Ectodermal cell (in vitro differentiated cells): Measurements from ENCODE around the gene RNASE8.
"Not testable (repeated sequence)": the region's sequence is repeated elsewhere in the genome, so short reads cannot be mapped to it uniquely, and the experiment has no call there.

ENCODE experiments used
- H3K27ac ChIP-seq: 2 replicates; pipeline ENCODE4 v1.7.0; 2013; ENCODE audit warnings: mild to moderate bottlenecking, low read depth, low read length; ENCODE audit not compliant: insufficient read depth, poor library complexity, severe bottlenecking
- H3K27me3 ChIP-seq: 2 replicates; pipeline ENCODE4 v1.7.0; 2013; ENCODE audit warnings: mild to moderate bottlenecking, low read length; ENCODE audit not compliant: insufficient read depth, control insufficient read depth, poor library complexity, severe bottlenecking
- H3K36me3 ChIP-seq: one replicate; pipeline ENCODE4 v1.7.0; 2013; ENCODE audit warnings: low read length; ENCODE audit not compliant: control insufficient read depth, insufficient read depth
- H3K4me1 ChIP-seq: one replicate; pipeline ENCODE4 v1.7.0; 2013; ENCODE audit warnings: low read length; ENCODE audit not compliant: control insufficient read depth, insufficient read depth
- H3K4me3 ChIP-seq: 2 replicates; pipeline ENCODE4 v1.7.0; 2013; ENCODE audit warnings: low read depth, low read length, control low read depth; ENCODE audit not compliant: insufficient read depth
- H3K9me3 ChIP-seq: 2 replicates; pipeline ENCODE4 v1.7.0; 2013; ENCODE audit warnings: mild to moderate bottlenecking, low read length, moderate library complexity; ENCODE audit not compliant: control insufficient read depth
- WGBS, 2 experiments: methylation state at CpG; one replicate each; pipeline ENCODE4 v1.1.7; 2013; ENCODE audit warnings: missing lambda C conversion rate in 2 of 2; 5-methylcytosine and 5-hydroxymethylcytosine counted together

The RNASE8 gene

GRCh38 chr14:21040370-21040925, 17.2 kb upstream of the RNASE8 start:
- Histone ChIP-seq H3K9me3 (no peaks in the 10 kb centered on the region), H3K27ac (no peak overlapping the region)
- 80 to 81% methylated on average over 8 of the region's 8 CpGs for WGBS, 2 experiments

GRCh38 chr14:21040941-21041340, 16.7 kb upstream of the RNASE8 start:
- H3K36me3 ChIP-seq, H3K27me3 ChIP-seq: not testable (repeated sequence)

More at GRCh38 chr14:21040370-21040925, 17.2 kb upstream of the RNASE8 start:
- H3K4me3 ChIP-seq = no peak overlapping the region
- peaks cover 6% of the 10 kb centered on the region for H3K4me1 ChIP-seq
- H3K36me3 ChIP-seq = no peaks in the 10 kb centered on the region
- peaks cover 5% of the 10 kb centered on the region for H3K27me3 ChIP-seq

GRCh38 chr14:21041676-21042433, 15.8 kb upstream of the RNASE8 start, which contains the start of gene RNASE7:
Gene RNASE7 (plus strand): TSS chr14:21042362. CDS start chr14:21042993, 631 bp downstream.
- Histone ChIP-seq H3K4me3 (no peak within 1 kb of the TSS), H3K27ac (no peak within 1 kb of the TSS), H3K9me3 (no peaks in the 10 kb centered on the region), H3K4me1 (peaks cover 6% of the 10 kb centered on the region), H3K36me3 (no peaks in the 10 kb centered on the region), H3K27me3 (peaks cover 5% of the 10 kb centered on the region)
- 91 to 92% methylated on average over 11 of the region's 11 CpGs for WGBS, 2 experiments

More at GRCh38 chr14:21040941-21041340, 16.7 kb upstream of the RNASE8 start:
- H3K9me3 ChIP-seq, H3K4me3 ChIP-seq, H3K4me1 ChIP-seq, H3K27ac ChIP-seq: not testable (repeated sequence)
- 85 to 88% methylated on average over 3 of the region's 3 CpGs for WGBS, 2 experiments

GRCh38 chr14:21042918-21043317, 14.7 kb upstream of the RNASE8 start:
- no peaks in the 10 kb centered on the region for H3K9me3 ChIP-seq
- H3K27me3 ChIP-seq = peaks cover 5% of the 10 kb centered on the region
- no peak overlapping the region for H3K4me3 ChIP-seq
- peaks cover 6% of the 10 kb centered on the region for H3K4me1 ChIP-seq
- no peak overlapping the region for H3K27ac ChIP-seq
- WGBS, 2 experiments = 84 to 87% methylated on average over 8 of the region's 8 CpGs
- no peaks in the 10 kb centered on the region for H3K36me3 ChIP-seq

- Histone ChIP-seq H3K4me1 (peaks cover 6% of the 10 kb centered on the region), H3K27me3 (peaks cover 5% of the 10 kb centered on the region), H3K4me3 (no peak overlapping the region), H3K9me3 (no peaks in the 10 kb centered on the region), H3K36me3 (no peaks in the 10 kb centered on the region), H3K27ac (no peak overlapping the region)
- 84 to 87% methylated on average over 1 of the region's 2 CpGs for WGBS, 2 experiments
Measured at GRCh38 chr14:21043387-21043973, 14.1 kb upstream of the RNASE8 start.

GRCh38 chr14:21043974-21044618, 13.5 kb upstream of the RNASE8 start:
- no peak overlapping the region for H3K27ac ChIP-seq
- H3K9me3 ChIP-seq = no peaks in the 10 kb centered on the region
- H3K36me3 ChIP-seq = no peaks in the 10 kb centered on the region
- H3K4me1 ChIP-seq = peaks cover 6% of the 10 kb centered on the region
- H3K4me3 ChIP-seq = no peak overlapping the region
- peaks cover 5% of the 10 kb centered on the region for H3K27me3 ChIP-seq
- 84 to 86% methylated on average over 6 of the region's 6 CpGs for WGBS, 2 experiments

- Histone ChIP-seq H3K27me3 (peaks cover 5% of the 10 kb centered on the region), H3K27ac (no peak overlapping the region), H3K9me3 (no peaks in the 10 kb centered on the region), H3K4me3 (no peak overlapping the region), H3K4me1 (no peaks in the 10 kb centered on the region), H3K36me3 (no peaks in the 10 kb centered on the region)
- WGBS, 2 experiments = 90 to 92% methylated on average over 2 of the region's 2 CpGs
Measured at GRCh38 chr14:21047378-21047781, 10.2 kb upstream of the RNASE8 start.

GRCh38 chr14:21048638-21049037, 9.0 kb upstream of the RNASE8 start:
- H3K36me3 ChIP-seq = no peaks in the 10 kb centered on the region
- H3K27ac ChIP-seq = no peak overlapping the region
- peaks cover 5% of the 10 kb centered on the region for H3K27me3 ChIP-seq
- H3K9me3 ChIP-seq = no peaks in the 10 kb centered on the region
- H3K4me3 ChIP-seq = no peak overlapping the region
- WGBS, 2 experiments = 87 to 89% methylated on average over 2 of the region's 2 CpGs
- no peaks in the 10 kb centered on the region for H3K4me1 ChIP-seq

- H3K36me3 ChIP-seq = no peaks in the 10 kb centered on the region
- no peak overlapping the region for H3K4me3 ChIP-seq
- no peaks in the 10 kb centered on the region for H3K4me1 ChIP-seq
- no peaks in the 10 kb centered on the region for H3K9me3 ChIP-seq
- H3K27ac ChIP-seq = no peak overlapping the region
- 86 to 92% methylated on average over 3 of the region's 3 CpGs for WGBS, 2 experiments
- H3K27me3 ChIP-seq = peaks cover 5% of the 10 kb centered on the region
Measured at GRCh38 chr14:21049271-21049673, 8.3 kb upstream of the RNASE8 start.

GRCh38 chr14:21050597-21050996, 7.0 kb upstream of the RNASE8 start:
- Histone ChIP-seq H3K9me3 (no peaks in the 10 kb centered on the region), H3K27ac (no peak overlapping the region), H3K36me3 (no peaks in the 10 kb centered on the region), H3K4me1 (no peaks in the 10 kb centered on the region), H3K4me3 (no peak overlapping the region), H3K27me3 (no peaks in the 10 kb centered on the region)
- 85 to 94% methylated on average over 1 of the region's 3 CpGs for WGBS, 2 experiments
